ENCODE measurements around the gene TMOD3. TPM values are rescaled to one million over a fixed set of nuclear protein-coding genes. Genes with fewer than 3 reads are reported as not detected.

Gene TMOD3
- total and polyA plus RNA-seq, 10 donors = 8.9 to 65.5 (median 39.2) TPM

DNA sequence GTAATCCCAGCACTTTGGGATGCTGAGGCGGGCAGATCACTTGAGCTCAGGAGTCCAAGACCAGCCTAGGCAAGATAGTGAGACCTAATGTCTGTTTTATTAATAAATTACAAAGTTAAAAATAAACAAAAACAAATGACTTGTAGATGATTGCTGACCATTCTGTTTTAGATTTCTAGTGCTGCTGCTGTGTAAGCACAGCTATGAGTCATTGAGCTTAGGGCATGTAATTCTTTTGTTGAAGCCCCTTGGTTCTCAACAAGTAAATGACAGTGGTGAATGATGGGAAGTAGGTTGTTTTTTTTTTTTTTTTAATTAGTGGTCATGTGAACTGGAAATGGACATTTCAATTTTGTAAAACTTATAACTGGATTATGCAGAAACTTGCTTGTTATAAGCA lies 78.9 kb downstream of the TMOD3 start:
- H3K4me3 ChIP-seq = no peak overlapping the region
- no peaks in the 10 kb centered on the region for H3K27me3 ChIP-seq (replicated peaks in 1 of 7)
- no peaks in the 10 kb centered on the region for H3K9me3 ChIP-seq
- intact Hi-C loops (cut with DNase I; ENCODE audit: low total_unique reads) = no loop called here
- DNase-seq = no peak
- TF ChIP-seq POLR2AphosphoS5 (IDR thresholded peaks at IDR 0.05) (no peak), POLR2A (IDR thresholded peaks at IDR 0.05) (no peak), CTCF (IDR thresholded peaks at IDR 0.05 in 8 of 11, conservative IDR thresholded peaks at IDR 0.05 in 3 of 11) (no peak)
- peaks cover 0 to 8% (median 0%) of the 10 kb centered on the region in 6 donors for H3K4me1 ChIP-seq
- WGBS, 5 donors = 97 to 100% (median 100%) methylated on average over 1 of the region's 1 CpG
- no peak overlapping the region for H3K27ac ChIP-seq
- H3K36me3 ChIP-seq = peaks cover 0 to 97% (median 57%) of the 10 kb centered on the region in 6 donors

DNA sequence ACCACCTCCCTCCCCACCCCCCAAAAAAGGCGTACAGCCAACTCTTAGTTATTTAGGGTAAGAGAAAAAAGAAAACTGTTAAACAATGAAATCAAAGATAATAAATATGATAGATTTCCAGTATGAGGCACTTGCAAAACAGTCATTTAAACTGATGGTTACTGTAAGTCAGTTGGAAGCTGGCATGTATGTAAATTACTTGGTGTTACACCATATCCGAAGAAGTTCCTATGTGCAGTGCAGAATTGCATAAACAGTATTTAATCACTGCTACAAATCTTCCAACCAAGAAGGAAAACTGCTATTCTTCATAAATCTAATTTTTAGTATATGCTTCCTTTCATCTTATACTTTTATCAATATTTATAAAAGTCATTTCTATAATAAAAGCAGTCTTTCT lies 80.1 kb downstream of the TMOD3 start:
- Histone ChIP-seq H3K27me3 (replicated peaks in 1 of 7) (no peaks in the 10 kb centered on the region), H3K4me3 (no peak overlapping the region), H3K36me3 (peaks cover 0 to 97% (median 51%) of the 10 kb centered on the region in 6 donors), H3K4me1 (peaks cover 0 to 8% (median 0%) of the 10 kb centered on the region in 6 donors), H3K9me3 (no peaks in the 10 kb centered on the region), H3K27ac (no peak overlapping the region)
- intact Hi-C loops (cut with DNase I; ENCODE audit: low total_unique reads) = no loop called here
- no peak for DNase-seq
- WGBS, 5 donors = 66 to 83% (median 76%) methylated on average over 2 of the region's 2 CpGs
- no peak for TF ChIP-seq POLR2A (IDR thresholded peaks at IDR 0.05)
- TF ChIP-seq CTCF (IDR thresholded peaks at IDR 0.05 in 8 of 11, conservative IDR thresholded peaks at IDR 0.05 in 3 of 11) = no peak
- TF ChIP-seq POLR2AphosphoS5 (IDR thresholded peaks at IDR 0.05) = no peak

DNA sequence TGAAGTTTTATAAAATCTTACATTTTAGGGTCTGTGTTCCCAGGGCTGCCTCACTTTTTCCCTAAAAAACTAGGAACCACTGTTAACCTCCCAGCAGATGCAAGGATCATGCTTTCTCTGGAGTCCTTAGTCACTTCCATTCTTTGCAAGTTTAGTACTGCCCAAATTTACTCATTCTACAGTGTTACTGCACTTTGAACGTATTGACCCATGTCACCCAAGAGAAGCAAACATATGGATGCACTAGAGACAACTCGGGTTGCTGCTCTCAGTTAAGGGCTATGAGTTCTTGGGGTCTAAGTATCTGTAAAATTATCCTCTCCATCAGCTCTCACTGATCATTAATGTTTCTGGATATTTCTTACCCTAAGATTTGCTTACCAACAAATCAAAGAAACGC lies 83.1 kb downstream of the TMOD3 start:
- intact Hi-C loops (cut with DNase I; ENCODE audit: low total_unique reads) = no loop called here
- 93 to 98% (median 96%) methylated on average over 3 of the region's 3 CpGs for WGBS, 5 donors
- no peak for DNase-seq
- TF ChIP-seq POLR2A (IDR thresholded peaks at IDR 0.05) = no peak
- TF ChIP-seq CTCF (IDR thresholded peaks at IDR 0.05 in 8 of 11, conservative IDR thresholded peaks at IDR 0.05 in 3 of 11) = no peak
- no peak for TF ChIP-seq POLR2AphosphoS5 (IDR thresholded peaks at IDR 0.05)
- peaks cover 0 to 8% (median 0%) of the 10 kb centered on the region in 6 donors for H3K4me1 ChIP-seq
- H3K36me3 ChIP-seq = peaks cover 0 to 100% (median 59%) of the 10 kb centered on the region in 6 donors
- no peak overlapping the region for H3K27ac ChIP-seq
- H3K4me3 ChIP-seq = no peak overlapping the region
- no peaks in the 10 kb centered on the region for H3K9me3 ChIP-seq
- H3K27me3 ChIP-seq (replicated peaks in 1 of 7) = no peaks in the 10 kb centered on the region

DNA sequence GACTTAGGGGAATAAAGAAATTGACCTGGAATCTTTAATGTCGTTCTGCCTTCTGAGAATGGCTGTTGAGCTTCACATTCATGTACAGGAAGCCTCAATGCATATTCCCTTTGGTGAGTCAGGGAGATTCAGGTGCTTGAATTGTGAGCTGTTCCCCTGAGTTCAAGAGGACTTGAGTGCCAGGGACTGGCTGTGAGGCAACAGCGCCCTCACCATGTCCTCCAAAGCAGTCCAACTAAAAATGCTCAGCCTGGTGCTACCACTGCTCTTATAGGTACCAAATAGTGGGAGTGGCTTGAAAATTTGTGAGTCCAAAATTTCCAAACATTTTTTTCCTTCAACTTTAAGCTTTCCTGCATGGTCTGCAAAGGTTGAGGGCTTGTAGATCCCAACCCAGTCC lies 88.0 kb downstream of the TMOD3 start:
- WGBS, 5 donors = 90 to 93% (median 92%) methylated on average over 2 of the region's 2 CpGs
- no peaks in the 10 kb centered on the region for H3K27me3 ChIP-seq (replicated peaks in 1 of 7)
- DNase-seq = no peak
- H3K9me3 ChIP-seq = no peaks in the 10 kb centered on the region
- H3K27ac ChIP-seq = no peak overlapping the region
- intact Hi-C loops (cut with DNase I; ENCODE audit: low total_unique reads) = no loop called here
- TF ChIP-seq CTCF (IDR thresholded peaks at IDR 0.05 in 8 of 11, conservative IDR thresholded peaks at IDR 0.05 in 3 of 11) (no peak), POLR2AphosphoS5 (IDR thresholded peaks at IDR 0.05) (no peak), POLR2A (IDR thresholded peaks at IDR 0.05) (no peak)
- no peaks in the 10 kb centered on the region for H3K4me1 ChIP-seq
- H3K4me3 ChIP-seq = no peak overlapping the region
- peaks cover 0 to 100% (median 59%) of the 10 kb centered on the region in 6 donors for H3K36me3 ChIP-seq

Measured in spleen (tissue), 11 donors.